Eye (tissue), 1 donor: ENCODE data around the gene ADAD1.

ENCODE experiments used
- DNase-seq: peaks from one replicate; pipeline ENCODE4 v3.0.0-alpha.2; 2015

ADAD1 gene

GRCh38 chr4:122456231-122457116 is 77.7 kb downstream of the ADAD1 start, which contains the start of gene IL2:
TSS of gene IL2 (minus strand) at chr4:122456725. CDS start at chr4:122456440, 285 bp downstream.
- DNase-seq, result no peak

- DNase-seq, result no peak
These were observed 79.8 kb downstream of the ADAD1 start for GRCh38 chr4:122458625-122459024.

GRCh38 chr4:122469457-122469856 is 90.6 kb downstream of the ADAD1 start:
- DNase-seq, result no peak

- DNase-seq, result no peak
These were observed 96.4 kb downstream of the ADAD1 start for GRCh38 chr4:122475233-122475632.

GRCh38 chr4:122476126-122476525 is 97.3 kb downstream of the ADAD1 start:
- DNase-seq, result no peak

- no peak for DNase-seq
These were observed 97.9 kb downstream of the ADAD1 start for GRCh38 chr4:122476745-122477144.
